CD4-positive, CD25-positive, alpha-beta regulatory T cell (primary cell): Measurements from ENCODE around the gene GNL1. TPM values are rescaled to one million over a fixed set of nuclear protein-coding genes. Genes with fewer than 3 reads are reported as not detected.

Source experiments
- ATAC-seq, 2 donors: fragments of 150-1000 bp; cut with Tn5 transposase; one replicate each; pipeline ENCODE4 v1.10.0; 2021; ENCODE audit warnings: low read depth in 2 of 2, moderate number of reproducible peaks in 2 of 2, moderate library complexity in 1 of 2
- DNase-seq, 3 donors: peaks; one replicate each; pipeline versions ENCODE4 v3.0.0 to v3.0.0-alpha.2; 2012 to 2022; ENCODE audit warnings: mixed read lengths in 1 of 3
- H3K27ac ChIP-seq: one replicate; pipeline ENCODE4 v1.7.0; 2013; ENCODE audit warnings: mild to moderate bottlenecking, low read length; ENCODE audit not compliant: insufficient read depth, poor library complexity, severe bottlenecking
- H3K27me3 ChIP-seq: one replicate; pipeline ENCODE4 v1.7.0; 2013; ENCODE audit warnings: low read length; ENCODE audit not compliant: control insufficient read depth, insufficient read depth
- H3K36me3 ChIP-seq: one replicate; pipeline ENCODE4 v1.7.0; 2013; ENCODE audit warnings: mild to moderate bottlenecking, low read length, moderate library complexity; ENCODE audit not compliant: control insufficient read depth, insufficient read depth
- H3K4me1 ChIP-seq: 2 replicates; pipeline ENCODE4 v1.7.0; 2013; ENCODE audit warnings: mild to moderate bottlenecking, low read length; ENCODE audit not compliant: insufficient read depth, control insufficient read depth, poor library complexity, severe bottlenecking
- H3K4me3 ChIP-seq: one replicate; pipeline ENCODE4 v1.7.0; 2013; ENCODE audit warnings: low read depth, mild to moderate bottlenecking, low read length, moderate library complexity
- H3K9me3 ChIP-seq, 2 experiments: 1 replicate in 1 of 2; 2 replicates in 1 of 2; pipeline ENCODE4 v1.7.0; 2013; ENCODE audit warnings: low read length in 2 of 2, mild to moderate bottlenecking in 1 of 2, moderate library complexity in 1 of 2; ENCODE audit not compliant: control insufficient read depth in 2 of 2
- H3K27ac Mint-ChIP-seq, 3 donors: one replicate each; pipeline ENCODE4 v1.8.0; 2020 to 2022; ENCODE audit warnings: mild to moderate bottlenecking in 3 of 3, mixed read lengths in 3 of 3, moderate library complexity in 2 of 3
- H3K27me3 Mint-ChIP-seq: one replicate; pipeline ENCODE4 v1.8.0; 2022; ENCODE audit warnings: mild to moderate bottlenecking, mixed read lengths
- H3K36me3 Mint-ChIP-seq: one replicate; pipeline ENCODE4 v1.8.0; 2020; ENCODE audit warnings: mixed read lengths
- H3K4me1 Mint-ChIP-seq, 4 donors: one replicate each; pipeline ENCODE4 v1.8.0; 2020 to 2022; ENCODE audit warnings: mixed read lengths in 4 of 4, mild to moderate bottlenecking in 1 of 4
- H3K4me3 Mint-ChIP-seq, 4 donors: one replicate each; pipeline ENCODE4 v1.8.0; 2020 to 2022; ENCODE audit warnings: mild to moderate bottlenecking in 4 of 4, mixed read lengths in 4 of 4, moderate library complexity in 3 of 4
- H3K9me3 Mint-ChIP-seq, 7 donors: one replicate each; pipeline ENCODE4 v1.8.0; 2020 to 2022; ENCODE audit warnings: mixed read lengths in 7 of 7, mild to moderate bottlenecking in 3 of 7, moderate library complexity in 2 of 7
- polyA plus RNA-seq, 4 donors: library from polyadenylated mRNA; unstranded; fragments of 300-500 nt; fragmentation: Illumina TruSeq; gene quantifications; one replicate each; pipeline ENCODE4 v1.2.3, GENCODE V29; 2021
- total RNA-seq: library from RNA; stranded (reverse); gene quantifications from one replicate; pipeline ENCODE4 v1.2.3, GENCODE V29; 2022

GNL1 gene
- total and polyA plus RNA-seq, 5 donors from 2014 or later: 36.6 to 189 (median 37.9) TPM

DNA sequence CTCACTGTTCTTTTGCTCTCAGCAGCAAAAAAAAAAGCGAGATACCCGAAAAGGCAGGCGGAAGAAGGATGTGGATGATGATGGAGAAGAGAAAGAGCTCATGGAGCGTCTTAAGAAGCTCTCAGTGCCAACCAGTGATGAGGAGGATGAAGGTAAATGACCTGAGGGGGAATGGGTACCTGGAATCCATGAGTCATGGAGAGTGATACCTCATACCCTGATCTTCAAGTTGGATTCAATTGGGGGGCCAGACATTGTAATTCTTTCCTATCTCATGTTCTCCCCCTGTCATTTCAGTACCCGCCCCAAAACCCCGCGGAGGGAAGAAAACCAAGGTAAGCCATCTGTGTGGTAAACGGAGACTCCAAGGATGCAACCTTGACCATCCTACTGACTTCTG lies 21.8 kb upstream of the GNL1 start:
- ATAC-seq (no peak), DNase-seq (no peak)
- no peak overlapping the region for H3K4me3 Mint-ChIP-seq
- H3K36me3 Mint-ChIP-seq: peaks cover 41% of the 10 kb centered on the region
- H3K4me1 Mint-ChIP-seq: peaks cover 16 to 30% (median 23%) of the 10 kb centered on the region in 4 donors
- H3K4me3 ChIP-seq: no peak overlapping the region
- H3K27ac ChIP-seq: no peak overlapping the region
- H3K27me3 ChIP-seq: no peaks in the 10 kb centered on the region
- H3K36me3 ChIP-seq: peaks cover 59% of the 10 kb centered on the region
- H3K9me3 ChIP-seq: no peaks in the 10 kb centered on the region
- no peaks in the 10 kb centered on the region for H3K9me3 Mint-ChIP-seq
- peak overlapping the region in 1 of 3 donors; percentile 58 for H3K27ac Mint-ChIP-seq
- H3K27me3 Mint-ChIP-seq: no peaks in the 10 kb centered on the region
- peaks cover 19% of the 10 kb centered on the region for H3K4me1 ChIP-seq

DNA sequence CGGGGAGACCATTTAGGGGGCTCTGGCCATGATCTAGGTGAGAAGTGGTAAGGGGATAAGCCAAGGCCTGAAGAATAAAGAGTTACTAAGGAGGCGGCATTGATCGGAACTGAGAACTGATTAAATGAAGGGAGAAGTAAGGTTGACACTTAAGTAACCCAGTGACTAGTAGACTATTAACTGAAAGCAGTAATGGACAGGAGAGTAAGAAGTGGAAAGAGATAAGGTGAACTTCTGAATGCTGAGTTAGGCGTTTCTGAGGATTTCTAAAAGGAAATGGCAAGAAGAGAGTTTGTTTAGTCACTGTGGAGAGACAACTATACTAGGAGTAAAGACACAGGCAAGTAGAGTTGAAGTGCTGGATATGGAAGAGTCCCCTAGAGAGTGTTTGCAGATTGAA lies 16.8 kb upstream of the GNL1 start:
- Histone ChIP-seq H3K36me3 (peaks cover 17% of the 10 kb centered on the region), H3K4me1 (peaks cover 41% of the 10 kb centered on the region), H3K27me3 (no peaks in the 10 kb centered on the region), H3K9me3 (no peaks in the 10 kb centered on the region), H3K4me3 (peak overlapping the region; percentile 94), H3K27ac (peak overlapping the region; percentile 95)
- ATAC-seq: no peak
- H3K27ac Mint-ChIP-seq: peak overlapping the region; percentile 84 to 100 (median 100)
- no peaks in the 10 kb centered on the region for H3K9me3 Mint-ChIP-seq
- H3K27me3 Mint-ChIP-seq: peaks cover 10% of the 10 kb centered on the region
- peaks cover 33 to 65% (median 54%) of the 10 kb centered on the region in 4 donors for H3K4me1 Mint-ChIP-seq
- no peak for DNase-seq
- H3K4me3 Mint-ChIP-seq: peak overlapping the region; percentile 67 to 99 (median 90)
- H3K36me3 Mint-ChIP-seq: peaks cover 12% of the 10 kb centered on the region

DNA sequence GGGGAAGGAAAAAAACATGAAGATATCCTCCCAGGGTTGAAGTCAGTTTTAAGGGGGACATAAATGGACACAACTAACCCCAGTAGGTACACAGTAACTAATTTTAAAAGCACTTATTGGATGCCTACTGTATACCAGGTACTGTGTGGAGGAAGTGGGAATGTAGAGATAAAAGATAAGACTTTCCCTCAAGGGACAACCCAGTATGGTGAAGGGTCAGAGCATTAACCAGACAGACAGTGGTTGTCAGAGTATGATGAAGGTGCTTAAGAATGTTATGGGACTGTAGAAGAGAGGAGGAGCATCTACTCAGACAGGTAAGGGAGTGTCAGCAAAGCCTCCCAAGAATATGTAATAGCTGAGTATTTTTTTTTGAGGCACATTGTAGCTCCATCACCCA lies 15.9 kb upstream of the GNL1 start:
- Histone ChIP-seq H3K27me3 (no peaks in the 10 kb centered on the region), H3K4me1 (peaks cover 41% of the 10 kb centered on the region), H3K9me3 (no peaks in the 10 kb centered on the region), H3K27ac (peak overlapping the region; percentile 95), H3K4me3 (peak overlapping the region; percentile 94), H3K36me3 (peaks cover 7% of the 10 kb centered on the region)
- ATAC-seq (no peak), DNase-seq (no peak)
- H3K4me3 Mint-ChIP-seq: peak overlapping the region; percentile 92 to 99 (median 98)
- H3K27ac Mint-ChIP-seq: peak overlapping the region; percentile 11 to 100 (median 100)
- no peaks in the 10 kb centered on the region for H3K9me3 Mint-ChIP-seq
- peaks cover 31 to 65% (median 53%) of the 10 kb centered on the region in 4 donors for H3K4me1 Mint-ChIP-seq
- peaks cover 3% of the 10 kb centered on the region for H3K36me3 Mint-ChIP-seq
- peaks cover 10% of the 10 kb centered on the region for H3K27me3 Mint-ChIP-seq

DNA sequence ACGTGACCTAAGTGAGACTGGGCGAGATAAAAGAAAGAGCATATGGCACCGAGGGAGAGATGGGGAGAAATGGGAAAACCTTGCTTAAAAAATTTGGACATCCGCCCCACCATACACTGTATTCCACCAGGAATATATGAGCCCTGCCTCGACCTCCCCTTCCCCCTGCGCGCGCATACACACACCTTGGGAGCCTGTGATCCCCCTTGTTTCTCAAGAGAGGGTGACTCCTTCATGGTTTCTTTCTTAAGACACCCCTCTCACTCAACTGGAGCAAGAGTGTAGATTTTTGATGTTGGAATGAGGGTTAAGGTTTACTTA lies 15.4 kb upstream of the GNL1 start:
- Histone ChIP-seq H3K9me3 (no peaks in the 10 kb centered on the region), H3K4me3 (peak overlapping the region; percentile 94), H3K27ac (peak overlapping the region; percentile 95), H3K36me3 (peaks cover 3% of the 10 kb centered on the region), H3K27me3 (no peaks in the 10 kb centered on the region), H3K4me1 (peaks cover 41% of the 10 kb centered on the region)
- H3K9me3 Mint-ChIP-seq: no peaks in the 10 kb centered on the region
- peaks cover 10% of the 10 kb centered on the region for H3K27me3 Mint-ChIP-seq
- peaks cover 27 to 63% (median 53%) of the 10 kb centered on the region in 4 donors for H3K4me1 Mint-ChIP-seq
- no peak for ATAC-seq
- peak overlapping the region; percentile 92 to 99 (median 98) for H3K4me3 Mint-ChIP-seq
- H3K27ac Mint-ChIP-seq: peak overlapping the region; percentile 96 to 100 (median 100)
- DNase-seq: peak in 1 of 3 donors; percentile 17
- H3K36me3 Mint-ChIP-seq: no peaks in the 10 kb centered on the region

DNA sequence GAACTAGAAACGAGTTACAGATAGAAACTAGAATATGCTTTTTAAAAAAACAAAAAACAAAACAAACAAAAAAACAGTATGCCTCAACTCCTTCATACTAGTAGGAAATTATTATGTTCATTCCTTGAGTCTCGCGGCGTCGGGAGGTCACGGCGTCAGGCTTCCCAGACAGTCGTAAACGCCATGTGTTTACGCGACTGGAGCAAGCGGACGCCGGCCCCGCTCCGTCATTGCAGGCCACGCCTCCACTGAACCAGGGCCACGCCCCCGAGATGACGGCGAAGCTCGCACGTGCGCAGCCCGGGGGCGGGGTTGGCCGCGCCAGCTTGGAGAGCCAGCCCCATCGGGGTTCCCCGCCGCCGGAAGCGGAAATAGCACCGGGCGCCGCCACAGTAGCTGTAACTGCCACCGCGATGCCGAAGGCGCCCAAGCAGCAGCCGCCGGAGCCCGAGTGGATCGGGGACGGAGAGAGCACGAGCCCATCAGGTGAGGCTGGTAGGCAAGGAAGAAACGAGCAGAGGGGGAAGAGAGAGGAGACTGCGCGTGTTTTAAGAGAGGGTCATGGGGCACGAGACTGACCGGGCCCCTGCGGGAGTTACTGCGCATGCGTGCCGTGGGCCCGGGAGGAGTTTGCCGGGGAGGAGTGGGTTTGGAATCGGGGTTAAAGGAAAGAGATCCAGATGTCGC lies 14.9 kb upstream of the GNL1 start, which contains the start of gene ABCF1:
Gene ABCF1 (plus strand): TSS at position 368 of the 687 bp plus-strand sequence. CDS start 46 bp downstream, at position 414.
- no peaks in the 10 kb centered on the region for H3K36me3 Mint-ChIP-seq
- H3K9me3 ChIP-seq: no peaks in the 10 kb centered on the region
- no peaks in the 10 kb centered on the region for H3K27me3 ChIP-seq
- peaks cover 2% of the 10 kb centered on the region for H3K36me3 ChIP-seq
- H3K9me3 Mint-ChIP-seq: no peaks in the 10 kb centered on the region
- peaks cover 41% of the 10 kb centered on the region for H3K4me1 ChIP-seq
- peak within 1 kb of the TSS; percentile 92 to 99 (median 98) for H3K4me3 Mint-ChIP-seq
- H3K27ac Mint-ChIP-seq: peak within 1 kb of the TSS; percentile 96 to 100 (median 100)
- peak within 1 kb of the TSS; percentile 94 for H3K4me3 ChIP-seq
- peaks cover 10% of the 10 kb centered on the region for H3K27me3 Mint-ChIP-seq
- peak within 1 kb of the TSS; percentile 95 for H3K27ac ChIP-seq
- H3K4me1 Mint-ChIP-seq: peaks cover 24 to 62% (median 51%) of the 10 kb centered on the region in 4 donors
- DNase-seq (peak; percentile 98 to 99 (median 99)), ATAC-seq (peak; percentile 96)

DNA sequence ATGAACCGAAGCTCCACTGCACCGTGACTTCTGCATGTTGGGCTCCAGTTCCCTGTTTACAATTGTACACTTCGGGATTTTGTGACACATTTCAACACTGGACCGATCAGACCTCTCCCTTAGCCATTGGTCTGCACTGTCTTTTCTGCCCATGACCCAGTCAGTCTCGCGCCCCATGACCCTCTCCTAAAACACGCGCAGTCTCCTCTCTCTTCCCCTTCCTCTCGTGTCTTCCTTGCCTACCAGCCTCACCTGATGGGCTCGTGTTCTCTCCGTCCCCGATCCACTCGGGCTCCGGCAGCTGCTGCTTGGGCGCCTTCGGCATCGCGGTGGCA lies 14.4 kb upstream of the GNL1 start:
- peaks cover 41% of the 10 kb centered on the region for H3K4me1 ChIP-seq
- peak overlapping the region; percentile 92 to 99 (median 98) for H3K4me3 Mint-ChIP-seq
- no peaks in the 10 kb centered on the region for H3K9me3 ChIP-seq
- H3K27me3 ChIP-seq: no peaks in the 10 kb centered on the region
- no peaks in the 10 kb centered on the region for H3K36me3 Mint-ChIP-seq
- H3K27ac Mint-ChIP-seq: peak overlapping the region; percentile 96 to 100 (median 100)
- peaks cover 2% of the 10 kb centered on the region for H3K36me3 ChIP-seq
- peak overlapping the region; percentile 95 for H3K27ac ChIP-seq
- no peaks in the 10 kb centered on the region for H3K9me3 Mint-ChIP-seq
- peaks cover 24 to 65% (median 52%) of the 10 kb centered on the region in 4 donors for H3K4me1 Mint-ChIP-seq
- DNase-seq (no peak), ATAC-seq (peak; percentile 3 to 6)
- H3K4me3 ChIP-seq: peak overlapping the region; percentile 92
- peaks cover 10% of the 10 kb centered on the region for H3K27me3 Mint-ChIP-seq

DNA sequence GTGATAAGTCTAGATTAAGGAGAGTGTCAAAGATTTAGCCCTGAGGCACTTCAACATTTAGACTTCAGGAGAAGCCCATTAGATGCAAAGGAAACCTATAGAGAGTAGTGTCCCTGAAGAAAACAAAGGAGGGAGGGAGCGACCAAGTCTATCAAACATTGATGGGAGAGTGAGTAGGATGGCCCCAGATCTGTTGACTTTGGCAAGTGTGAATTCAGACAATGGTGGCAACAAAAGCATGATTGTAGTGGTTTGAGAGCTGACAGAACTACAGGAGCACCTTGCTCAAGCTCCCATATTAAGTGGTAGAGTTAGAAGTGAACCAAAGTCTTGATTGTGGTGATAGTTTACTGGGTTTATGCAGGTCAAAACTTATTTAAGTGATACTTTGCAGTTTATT lies 14.0 kb upstream of the GNL1 start:
- Histone ChIP-seq H3K27me3 (no peaks in the 10 kb centered on the region), H3K9me3 (no peaks in the 10 kb centered on the region), H3K27ac (peak overlapping the region; percentile 95), H3K4me3 (peak overlapping the region; percentile 92), H3K36me3 (peaks cover 2% of the 10 kb centered on the region), H3K4me1 (peaks cover 41% of the 10 kb centered on the region)
- DNase-seq (no peak), ATAC-seq (no peak)
- Mint-ChIP-seq H3K27me3 (peaks cover 10% of the 10 kb centered on the region), H3K9me3 (no peaks in the 10 kb centered on the region), H3K36me3 (no peaks in the 10 kb centered on the region), H3K4me1 (peaks cover 24 to 67% (median 52%) of the 10 kb centered on the region in 4 donors), H3K27ac (peak overlapping the region; percentile 96 to 100 (median 100)), H3K4me3 (peak overlapping the region; percentile 92 to 99 (median 98))

DNA sequence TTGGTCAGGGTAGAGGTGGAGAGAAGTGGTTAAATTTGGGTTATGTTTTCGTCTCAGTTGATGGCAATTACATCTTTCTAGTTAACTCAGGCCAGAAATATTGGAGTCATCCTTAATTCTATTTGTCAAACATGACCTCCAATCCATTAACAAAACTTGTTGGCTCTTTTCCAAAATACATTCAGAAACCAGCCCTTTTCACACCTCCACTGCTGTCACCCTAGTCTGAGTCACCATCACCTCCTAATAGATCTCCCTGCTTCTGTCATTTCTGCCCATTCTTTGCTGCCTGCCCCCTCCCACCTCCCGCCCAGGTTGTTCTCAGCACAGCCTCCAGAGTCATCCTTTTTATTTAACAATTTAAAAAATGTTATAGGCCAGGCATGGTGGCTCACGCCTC lies 12.0 kb upstream of the GNL1 start:
- H3K4me1 ChIP-seq: peaks cover 24% of the 10 kb centered on the region
- DNase-seq (no peak), ATAC-seq (no peak)
- H3K4me1 Mint-ChIP-seq: peaks cover 20 to 55% (median 37%) of the 10 kb centered on the region in 4 donors
- no peaks in the 10 kb centered on the region for H3K9me3 ChIP-seq
- H3K27ac ChIP-seq: no peak overlapping the region
- peak overlapping the region in 1 of 3 donors; percentile 59 for H3K27ac Mint-ChIP-seq
- peak overlapping the region in 1 of 4 donors; percentile 7 for H3K4me3 Mint-ChIP-seq
- peaks cover 10% of the 10 kb centered on the region for H3K27me3 Mint-ChIP-seq
- H3K9me3 Mint-ChIP-seq: no peaks in the 10 kb centered on the region
- peaks cover under 1% of the 10 kb centered on the region for H3K36me3 Mint-ChIP-seq
- H3K4me3 ChIP-seq: no peak overlapping the region
- no peaks in the 10 kb centered on the region for H3K27me3 ChIP-seq
- H3K36me3 ChIP-seq: peaks cover under 1% of the 10 kb centered on the region
